Upper lobe of left lung (tissue), 4 donors: ENCODE data around the gene SSC5D.

Experiments
- EP300 ChIP-seq, 4 donors: sonication (generic); formaldehyde crosslinking; IDR thresholded peaks; one replicate each; pipeline ENCODE4 v1.5.1; 2017; ENCODE audit warnings: antibody characterized with exemption in 4 of 4, control low read depth in 2 of 4
- POLR2AphosphoS5 ChIP-seq, 2 donors: sonication (generic); formaldehyde crosslinking; IDR thresholded peaks; one replicate each; pipeline ENCODE4 v1.5.1; 2017; ENCODE audit warnings: antibody characterized with exemption in 2 of 2
- TF ChIP-seq, protein P1 (sequence below), 6 experiments: fragments of 450-650 bp in 4 of 6; fragments of 200-600 bp in 2 of 6; sonication (generic) in 2 of 6; IDR thresholded peaks; one replicate each; pipeline ENCODE4 v1.5.1; 2016 to 2019; ENCODE audit warnings: antibody characterized with exemption in 6 of 6

DNA sequence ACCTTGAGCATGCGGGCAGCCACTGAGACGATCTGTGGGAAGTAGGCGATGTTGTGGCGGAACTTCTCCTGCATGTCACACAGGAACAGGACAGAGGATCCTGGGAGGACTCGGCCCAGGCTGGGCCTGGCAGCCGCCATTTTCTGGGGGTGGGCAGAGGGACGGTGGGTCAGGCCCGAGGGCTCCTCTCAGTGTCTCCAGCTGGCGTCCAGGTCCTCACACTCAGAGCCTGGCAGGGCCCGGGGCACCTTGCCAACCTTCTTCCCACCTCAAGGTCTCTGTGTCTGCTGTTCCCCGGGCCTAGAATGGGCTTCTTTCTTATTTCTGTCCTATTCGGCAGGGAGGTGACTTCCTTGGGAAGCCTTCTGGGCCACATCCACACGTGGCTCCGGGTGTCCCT, 31.9 kb upstream of the SSC5D start:
- TF ChIP-seq, protein P1, sequence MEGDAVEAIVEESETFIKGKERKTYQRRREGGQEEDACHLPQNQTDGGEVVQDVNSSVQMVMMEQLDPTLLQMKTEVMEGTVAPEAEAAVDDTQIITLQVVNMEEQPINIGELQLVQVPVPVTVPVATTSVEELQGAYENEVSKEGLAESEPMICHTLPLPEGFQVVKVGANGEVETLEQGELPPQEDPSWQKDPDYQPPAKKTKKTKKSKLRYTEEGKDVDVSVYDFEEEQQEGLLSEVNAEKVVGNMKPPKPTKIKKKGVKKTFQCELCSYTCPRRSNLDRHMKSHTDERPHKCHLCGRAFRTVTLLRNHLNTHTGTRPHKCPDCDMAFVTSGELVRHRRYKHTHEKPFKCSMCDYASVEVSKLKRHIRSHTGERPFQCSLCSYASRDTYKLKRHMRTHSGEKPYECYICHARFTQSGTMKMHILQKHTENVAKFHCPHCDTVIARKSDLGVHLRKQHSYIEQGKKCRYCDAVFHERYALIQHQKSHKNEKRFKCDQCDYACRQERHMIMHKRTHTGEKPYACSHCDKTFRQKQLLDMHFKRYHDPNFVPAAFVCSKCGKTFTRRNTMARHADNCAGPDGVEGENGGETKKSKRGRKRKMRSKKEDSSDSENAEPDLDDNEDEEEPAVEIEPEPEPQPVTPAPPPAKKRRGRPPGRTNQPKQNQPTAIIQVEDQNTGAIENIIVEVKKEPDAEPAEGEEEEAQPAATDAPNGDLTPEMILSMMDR (IDR thresholded peaks at IDR 0.05), result no peak
- TF ChIP-seq EP300 (IDR thresholded peaks at IDR 0.05) (no peak), POLR2AphosphoS5 (IDR thresholded peaks at IDR 0.05) (no peak)
